GM12872 (cell line): ENCODE results near the gene MPP1.

Experiments used
- TF ChIP-seq, protein P1 (sequence below): IDR thresholded peaks from 3 replicates; pipeline ENCODE4 v1.5.1; 2011; ENCODE audit warnings: low read depth, mild to moderate bottlenecking, low read length, moderate library complexity; ENCODE audit not compliant: insufficient read depth

The MPP1 gene

DNA sequence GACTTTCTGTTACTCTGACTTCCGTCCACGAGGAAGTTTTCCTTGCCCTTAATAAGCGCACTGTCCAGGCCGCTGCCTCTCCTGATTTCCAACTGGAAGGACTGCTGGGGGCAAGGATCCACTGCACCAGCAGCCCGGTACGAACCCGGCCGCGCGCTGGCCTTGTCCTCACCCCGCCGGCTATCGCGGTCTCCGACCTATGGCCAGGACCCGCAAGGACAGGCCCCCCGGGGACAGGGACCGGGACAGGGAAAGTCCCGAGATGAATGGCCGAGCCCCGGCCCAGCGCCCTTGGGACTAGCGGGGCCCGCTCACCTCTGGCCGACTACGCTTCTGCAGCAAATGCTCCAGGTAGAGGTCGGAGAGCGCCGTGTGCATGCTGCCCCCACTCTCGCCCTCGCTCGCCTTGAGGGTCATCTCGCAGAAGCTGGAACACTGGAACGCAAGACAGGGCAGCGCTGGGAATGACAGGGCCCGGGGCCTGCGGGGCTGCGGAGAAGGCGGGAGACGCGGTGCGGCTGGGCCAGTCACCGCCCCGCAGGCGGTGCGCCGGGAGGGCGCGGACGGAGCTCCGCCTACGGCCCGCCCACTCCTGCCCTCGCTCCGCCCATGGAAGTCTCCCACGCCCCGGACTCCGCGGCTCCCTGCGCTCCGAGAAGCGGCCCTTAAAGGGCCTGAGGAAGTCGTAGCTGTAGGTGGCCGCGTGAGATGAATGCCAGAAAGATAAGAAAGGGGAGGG is at the start of gene MPP1:
Gene MPP1, minus strand, starts transcription at position 529 of the 739 bp plus-strand sequence. Its CDS starts 112 bp downstream, at position 417.
- TF ChIP-seq, protein P1, sequence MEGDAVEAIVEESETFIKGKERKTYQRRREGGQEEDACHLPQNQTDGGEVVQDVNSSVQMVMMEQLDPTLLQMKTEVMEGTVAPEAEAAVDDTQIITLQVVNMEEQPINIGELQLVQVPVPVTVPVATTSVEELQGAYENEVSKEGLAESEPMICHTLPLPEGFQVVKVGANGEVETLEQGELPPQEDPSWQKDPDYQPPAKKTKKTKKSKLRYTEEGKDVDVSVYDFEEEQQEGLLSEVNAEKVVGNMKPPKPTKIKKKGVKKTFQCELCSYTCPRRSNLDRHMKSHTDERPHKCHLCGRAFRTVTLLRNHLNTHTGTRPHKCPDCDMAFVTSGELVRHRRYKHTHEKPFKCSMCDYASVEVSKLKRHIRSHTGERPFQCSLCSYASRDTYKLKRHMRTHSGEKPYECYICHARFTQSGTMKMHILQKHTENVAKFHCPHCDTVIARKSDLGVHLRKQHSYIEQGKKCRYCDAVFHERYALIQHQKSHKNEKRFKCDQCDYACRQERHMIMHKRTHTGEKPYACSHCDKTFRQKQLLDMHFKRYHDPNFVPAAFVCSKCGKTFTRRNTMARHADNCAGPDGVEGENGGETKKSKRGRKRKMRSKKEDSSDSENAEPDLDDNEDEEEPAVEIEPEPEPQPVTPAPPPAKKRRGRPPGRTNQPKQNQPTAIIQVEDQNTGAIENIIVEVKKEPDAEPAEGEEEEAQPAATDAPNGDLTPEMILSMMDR: no peak

GRCh38 chrX:154850957-154851611 is 45.8 kb upstream of the MPP1 start:
- TF ChIP-seq, protein P1: no peak

- TF ChIP-seq, protein P1: peak; percentile 42; the same call in 2 of the 3 replicates
These were observed 35.6 kb upstream of the MPP1 start for GRCh38 chrX:154840856-154841255.

DNA sequence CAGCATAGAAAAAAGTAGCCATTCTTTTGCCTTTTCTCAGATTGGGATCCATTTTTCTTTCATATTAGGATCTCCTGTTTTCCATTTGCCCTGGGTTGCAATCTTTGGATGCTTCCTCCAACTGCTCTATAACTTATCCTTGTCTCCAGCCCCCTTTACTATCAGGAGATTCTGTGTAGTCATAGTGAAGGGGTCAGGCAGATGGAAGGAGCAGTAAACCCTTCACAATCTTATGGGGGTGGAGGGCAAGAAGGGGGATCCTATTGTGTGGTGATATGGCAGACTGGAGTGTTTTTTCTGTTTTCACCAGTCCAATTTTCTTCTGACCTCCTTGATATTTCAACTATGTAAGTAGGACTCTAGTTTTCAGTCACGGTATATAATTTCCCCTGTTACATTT is 30.9 kb upstream of the MPP1 start:
- TF ChIP-seq, protein P1: no peak

- TF ChIP-seq, protein P1: no peak
These were observed 29.3 kb upstream of the MPP1 start, which contains the start of gene SMIM9 for GRCh38 chrX:154834562-154834961. Gene SMIM9, minus strand, starts transcription at chrX:154834662. Its CDS starts 3,806 bp downstream, at chrX:154830856.

- TF ChIP-seq, protein P1: no peak
These were observed 28.5 kb upstream of the MPP1 start for GRCh38 chrX:154833746-154834274.

DNA sequence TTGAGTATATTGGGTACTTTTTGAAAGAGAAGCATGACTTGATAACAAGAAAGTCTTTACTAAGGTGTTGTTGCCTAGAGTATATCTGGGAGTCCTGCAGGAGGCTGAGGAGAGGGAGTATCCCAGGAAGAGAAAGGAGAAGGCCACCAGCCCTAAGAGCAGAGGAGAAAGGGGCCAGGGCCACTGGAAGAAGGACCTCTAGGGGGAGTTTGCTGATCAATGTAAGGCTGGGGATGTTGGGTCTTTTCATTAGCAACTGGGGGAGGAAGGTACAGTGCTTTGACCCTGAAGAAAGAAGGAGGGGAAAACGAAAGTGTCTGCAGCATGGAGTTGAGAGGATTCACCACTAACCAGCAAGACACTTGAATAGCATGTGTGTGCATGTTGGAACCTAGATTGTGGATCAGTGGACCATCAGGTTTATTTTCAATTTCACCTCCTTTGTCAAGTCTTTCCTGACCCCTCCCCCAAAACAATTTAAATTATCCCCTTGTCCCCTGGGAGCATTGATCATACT is 24.7 kb upstream of the MPP1 start:
- TF ChIP-seq, protein P1: 0 out of 3 replicates have a peak, but pooled peaks have one; percentile 6
